Glutamatergic neuron (in vitro differentiated cells): ENCODE data around the gene TRIM14. TPM values are rescaled to one million over a fixed set of nuclear protein-coding genes. Genes with fewer than 3 reads are reported as not detected.

Experiments used
- DNase-seq: peaks from one replicate; pipeline ENCODE4 v3.0.0; 2022
- H3K27ac Mint-ChIP-seq: one replicate; pipeline ENCODE4 v1.8.0; 2020; ENCODE audit warnings: mild to moderate bottlenecking, mixed read lengths, inconsistent platforms; ENCODE audit not compliant: unreplicated experiment
- H3K27me3 Mint-ChIP-seq: one replicate; pipeline ENCODE4 v1.8.0; 2020; ENCODE audit warnings: mild to moderate bottlenecking, moderate library complexity, mixed read lengths, inconsistent platforms; ENCODE audit not compliant: unreplicated experiment
- H3K36me3 Mint-ChIP-seq: one replicate; pipeline ENCODE4 v1.8.0; 2020; ENCODE audit warnings: mild to moderate bottlenecking, mixed read lengths, inconsistent platforms; ENCODE audit not compliant: unreplicated experiment
- H3K4me1 Mint-ChIP-seq: one replicate; pipeline ENCODE4 v1.8.0; 2020; ENCODE audit warnings: mild to moderate bottlenecking, low read depth, mixed read lengths, inconsistent platforms; ENCODE audit not compliant: unreplicated experiment
- H3K4me3 Mint-ChIP-seq: one replicate; pipeline ENCODE4 v1.8.0; 2020; ENCODE audit warnings: mild to moderate bottlenecking, mixed read lengths, inconsistent platforms; ENCODE audit not compliant: unreplicated experiment
- H3K9me3 Mint-ChIP-seq: one replicate; pipeline ENCODE4 v1.8.0; 2020; ENCODE audit warnings: mild to moderate bottlenecking, moderate library complexity, mixed read lengths, inconsistent platforms; ENCODE audit not compliant: unreplicated experiment
- CTCF ChIP-seq: fragments of 200-600 bp; sonication (generic); IDR thresholded peaks from one replicate; pipeline ENCODE4 v1.5.0; 2021; ENCODE audit not compliant: partially characterized antibody, unreplicated experiment
- total RNA-seq: library from RNA; stranded (reverse); fragmentation: NEBNext Ultra II Directional; extraction: Animal tissue kit (Norgen Biotek cat#: 25700); gene quantifications from one replicate; pipeline ENCODE4 v1.2.1, GENCODE V29; 2021; ENCODE audit not compliant: unreplicated experiment

The TRIM14 gene
- total RNA-seq, 1 donor from 2014 or later = 0.71 TPM

GRCh38 chr9:98056269-98057137 lies 62.5 kb downstream of the TRIM14 start, which contains the start of gene NANS:
TSS of gene NANS (plus strand) at chr9:98056732. CDS start at chr9:98056809, 77 bp downstream.
- peak; percentile 11 for TF ChIP-seq CTCF
- Mint-ChIP-seq H3K27ac (peak within 1 kb of the TSS; percentile 76), H3K4me1 (peaks cover 4% of the 10 kb centered on the region), H3K27me3 (no peaks in the 10 kb centered on the region), H3K4me3 (peak within 1 kb of the TSS; percentile 99), H3K9me3 (peaks cover 5% of the 10 kb centered on the region), H3K36me3 (no peaks in the 10 kb centered on the region)
- DNase-seq = peak; percentile 93

- H3K27ac Mint-ChIP-seq = no peak overlapping the region
- no peak for TF ChIP-seq CTCF
- no peak for DNase-seq
- H3K9me3 Mint-ChIP-seq = peaks cover 5% of the 10 kb centered on the region
- H3K27me3 Mint-ChIP-seq = no peaks in the 10 kb centered on the region
- no peaks in the 10 kb centered on the region for H3K36me3 Mint-ChIP-seq
- H3K4me3 Mint-ChIP-seq = no peak overlapping the region
- peaks cover 4% of the 10 kb centered on the region for H3K4me1 Mint-ChIP-seq
Observed at GRCh38 chr9:98054376-98054951, 64.6 kb downstream of the TRIM14 start.

GRCh38 chr9:98050351-98050750 lies 68.7 kb downstream of the TRIM14 start:
- Mint-ChIP-seq H3K4me1 (no peaks in the 10 kb centered on the region), H3K9me3 (peaks cover under 1% of the 10 kb centered on the region), H3K4me3 (no peak overlapping the region), H3K36me3 (no peaks in the 10 kb centered on the region), H3K27me3 (no peaks in the 10 kb centered on the region), H3K27ac (no peak overlapping the region)
- TF ChIP-seq CTCF = no peak
- no peak for DNase-seq

- no peaks in the 10 kb centered on the region for H3K9me3 Mint-ChIP-seq
- no peaks in the 10 kb centered on the region for H3K36me3 Mint-ChIP-seq
- H3K27me3 Mint-ChIP-seq = no peaks in the 10 kb centered on the region
- no peak overlapping the region for H3K27ac Mint-ChIP-seq
- no peak for DNase-seq
- no peak overlapping the region for H3K4me3 Mint-ChIP-seq
- TF ChIP-seq CTCF = no peak
- H3K4me1 Mint-ChIP-seq = no peaks in the 10 kb centered on the region
Observed at GRCh38 chr9:98049288-98050072, 69.5 kb downstream of the TRIM14 start.
